ENCODE data around the gene LAMA2. TPM values are rescaled to one million over a fixed set of nuclear protein-coding genes. Genes with fewer than 3 reads are reported as not detected.

The LAMA2 gene
- total RNA-seq, 1 experiment from 2014 or later: 8.2 TPM

GRCh38 chr6:129558248-129558647 is 675.3 kb downstream of the LAMA2 start:
- POLR2A ChIA-PET: no interaction called here
- H4K20me1 ChIP-seq (ENCODE audit: insufficient read depth): no peaks in the 10 kb centered on the region

More at GRCh38 chr6:129558248-129558647, 675.3 kb downstream of the LAMA2 start:
- DNase-seq (ENCODE audit: low read depth, low spot score) (no peak), ATAC-seq (no peak)
- Histone ChIP-seq H3K9ac (ENCODE audit: low read length) (no peak overlapping the region), H3K4me1 (ENCODE audit: control insufficient read depth in 1 of 2, insufficient read depth in 2 of 2, low read length in 2 of 2) (no peaks in the 10 kb centered on the region), H3K27me3 (ENCODE audit: insufficient read depth, low read length) (no peaks in the 10 kb centered on the region), H3K36me3 (ENCODE audit: control insufficient read depth in 1 of 2, insufficient read depth in 2 of 2, low read length in 2 of 2) (peaks cover 3 to 7% of the 10 kb centered on the region in 2 experiments; a peak in 1 of 4 replicates), H3K4me2 (ENCODE audit: low read length) (no peak overlapping the region), H2AFZ (ENCODE audit: low read depth, low read length, poor library complexity, severe bottlenecking) (no peak overlapping the region), H3K9me2 (ENCODE audit: insufficient read depth) (no peaks in the 10 kb centered on the region), H3K9me3 (ENCODE audit: control insufficient read depth in 1 of 2, insufficient read depth in 1 of 2, low read depth in 1 of 2, low read length in 2 of 2) (no peaks in the 10 kb centered on the region), H3K27ac (ENCODE audit: low read depth, low read length) (no peak overlapping the region), H3K4me3 (replicated peaks in 1 of 2; ENCODE audit: low read depth in 1 of 2, low read length in 2 of 2) (no peak overlapping the region), H3K79me2 (ENCODE audit: insufficient read depth, low read length) (no peaks in the 10 kb centered on the region)
- CTCF ChIA-PET: no interaction called here
- BruUV-seq (replicated peaks): no TSS peak
- TF ChIP-seq YY1 (IDR thresholded peaks at IDR 0.05; ENCODE audit: extremely low read depth, insufficient replicate concordance, low read depth, low read length) (no peak), POLR2AphosphoS5 (IDR thresholded peaks at IDR 0.05; ENCODE audit: low read depth, low read length) (no peak), ZBTB33 (IDR thresholded peaks at IDR 0.05; ENCODE audit: extremely low read depth, insufficient replicate concordance, low read length) (no peak), CEBPB (IDR thresholded peaks at IDR 0.05; ENCODE audit: low read depth) (no peak), MAX (IDR thresholded peaks at IDR 0.05) (no peak)
- RAD21 ChIA-PET (ENCODE audit: low non-redundant PET in 1 of 2, low total read pairs in 2 of 2, uncharacterized antibody in 2 of 2, unreplicated experiment in 2 of 2): no interaction called here
- intact Hi-C loops (cut with micrococcal nuclease): no loop called here
